Ureter (tissue), 1 donor: ENCODE data around the gene GPRIN1. TPM values are rescaled to one million over a fixed set of nuclear protein-coding genes. Genes with fewer than 3 reads are reported as not detected.
"Not testable (repeated sequence)": the region's sequence is repeated elsewhere in the genome, so short reads cannot be mapped to it uniquely, and the experiment has no call there.

Source experiments
- DNase-seq: peaks from one replicate; pipeline ENCODE4 v3.0.0-alpha.2; 2020; ENCODE audit warnings: low spot score
- total RNA-seq: library from RNA; stranded (reverse); gene quantifications from one replicate; pipeline ENCODE4 v1.2.4, GENCODE V29; 2023
- donor health status: DM: yes; HTN: yes; CAD: no.

GPRIN1 gene
- total RNA-seq, 1 donor from 2014 or later: 0.13 TPM

GRCh38 chr5:176574297-176574591 lies 35.7 kb downstream of the GPRIN1 start:
- no peak for DNase-seq

- DNase-seq: peak; percentile 63
Observed at GRCh38 chr5:176573564-176574296, 36.2 kb downstream of the GPRIN1 start.

GRCh38 chr5:176570044-176570443 lies 39.9 kb downstream of the GPRIN1 start:
- DNase-seq: no peak

GRCh38 chr5:176568657-176569056 lies 41.3 kb downstream of the GPRIN1 start:
- no peak for DNase-seq

DNA sequence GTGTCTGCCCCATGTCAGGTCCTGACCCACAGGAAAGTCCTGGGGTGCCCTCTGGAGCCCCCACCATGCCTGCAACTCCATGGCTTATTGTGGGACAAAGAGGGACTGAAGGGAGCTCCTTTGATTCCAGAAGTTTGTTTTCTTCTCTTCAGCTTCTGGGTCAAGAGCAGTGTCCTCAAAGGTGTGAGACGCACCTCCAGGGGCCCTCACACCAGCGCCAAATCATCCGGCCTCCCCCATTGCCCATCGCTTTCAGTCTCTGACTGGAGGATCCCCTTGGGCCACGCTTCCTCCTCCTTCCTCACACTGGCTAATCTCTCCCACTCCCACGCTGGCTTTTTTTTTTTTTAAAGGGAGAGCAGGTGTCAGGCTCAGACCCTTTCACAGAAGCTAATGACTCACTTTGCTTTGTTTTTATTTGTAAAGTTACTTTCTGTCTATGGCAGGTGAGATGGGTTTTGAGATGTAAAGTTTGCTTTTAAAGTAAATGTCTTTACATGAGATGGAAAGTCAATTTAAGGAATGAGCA lies 44.1 kb downstream of the GPRIN1 start:
- DNase-seq: no peak

- no peak for DNase-seq
Observed at GRCh38 chr5:176564002-176564401, 46.0 kb downstream of the GPRIN1 start.

GRCh38 chr5:176562189-176562588 lies 47.8 kb downstream of the GPRIN1 start:
- DNase-seq: no peak

GRCh38 chr5:176561259-176561658 lies 48.7 kb downstream of the GPRIN1 start:
- no peak for DNase-seq

DNA sequence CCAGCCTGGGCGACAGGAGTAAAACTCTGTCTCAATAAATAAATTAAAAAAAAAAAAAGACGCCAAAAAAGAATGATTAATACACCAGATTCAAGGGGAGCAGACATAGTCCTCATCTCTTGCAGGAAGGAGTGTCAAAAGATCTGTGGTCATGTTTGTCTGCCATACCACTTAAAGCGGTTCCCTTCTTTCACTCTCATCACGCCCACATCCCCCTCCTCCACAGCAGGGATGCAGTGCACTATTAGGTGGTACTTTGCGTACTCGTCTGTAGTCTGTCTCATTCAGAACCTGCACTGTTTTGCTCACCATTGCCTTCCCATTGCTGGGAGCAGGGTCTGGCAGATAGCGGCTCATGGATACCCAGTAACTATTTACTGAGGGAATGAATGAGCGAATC lies 49.6 kb downstream of the GPRIN1 start:
- DNase-seq: no peak

DNA sequence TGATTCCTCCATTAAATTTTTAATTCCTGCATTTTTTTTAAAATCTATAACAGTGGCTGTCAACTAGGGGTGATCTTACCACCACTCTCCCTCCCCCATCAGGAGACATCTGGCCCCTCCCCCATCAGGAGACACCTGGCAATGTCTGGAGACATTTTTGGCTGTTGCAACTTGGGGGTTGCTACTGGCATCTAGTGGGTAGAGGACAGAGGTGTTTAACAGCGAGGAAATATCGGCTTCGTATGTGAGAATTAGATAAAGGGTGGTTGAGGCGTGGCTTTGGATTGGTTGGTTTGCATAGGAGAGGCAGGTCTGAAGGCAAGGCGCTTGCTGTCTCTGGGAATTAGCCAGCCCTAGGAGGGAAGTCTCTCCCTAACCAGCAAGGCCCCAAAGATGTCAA lies 50.3 kb downstream of the GPRIN1 start:
- no peak for DNase-seq

GRCh38 chr5:176557846-176558245 lies 52.1 kb downstream of the GPRIN1 start:
- no peak for DNase-seq

DNA sequence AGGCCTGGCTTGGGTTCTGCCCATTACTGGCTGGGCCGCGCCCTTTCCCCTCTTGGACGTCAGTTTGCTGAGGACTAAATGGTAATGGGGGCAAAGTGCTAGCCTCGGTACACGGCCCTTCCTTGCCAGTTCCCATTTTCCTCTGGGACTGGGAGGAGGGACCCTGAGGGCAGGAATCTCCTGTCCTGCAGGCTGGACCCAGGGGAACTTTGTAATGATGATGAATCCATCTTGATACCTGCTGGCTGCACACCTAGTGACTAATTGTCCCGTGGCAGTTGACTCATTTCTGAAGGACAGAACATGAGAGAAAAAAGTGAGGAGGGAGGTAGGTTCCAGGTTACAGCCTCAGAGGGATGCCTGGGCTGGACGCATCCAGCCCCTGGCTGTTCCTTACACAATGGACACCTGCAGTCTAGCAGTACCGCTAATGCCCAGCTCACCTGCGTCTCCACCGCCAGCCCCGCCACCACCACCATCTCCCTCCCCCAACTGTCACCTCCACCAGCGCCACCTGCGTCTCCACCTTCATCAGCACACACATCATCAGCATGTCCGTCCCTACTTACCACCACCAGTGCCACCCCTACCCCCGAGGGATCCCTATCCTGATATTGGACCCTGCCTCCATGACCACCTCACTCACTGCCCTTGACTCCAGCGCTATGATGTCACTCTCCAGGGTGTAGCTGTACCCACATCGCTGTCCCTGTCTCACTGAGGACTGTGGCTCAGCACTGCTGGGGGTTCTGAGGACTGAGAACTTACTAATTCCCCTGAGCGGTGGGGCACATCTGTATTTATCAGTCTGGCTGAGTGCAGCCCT lies 56.5 kb downstream of the GPRIN1 start:
- DNase-seq: no peak

DNA sequence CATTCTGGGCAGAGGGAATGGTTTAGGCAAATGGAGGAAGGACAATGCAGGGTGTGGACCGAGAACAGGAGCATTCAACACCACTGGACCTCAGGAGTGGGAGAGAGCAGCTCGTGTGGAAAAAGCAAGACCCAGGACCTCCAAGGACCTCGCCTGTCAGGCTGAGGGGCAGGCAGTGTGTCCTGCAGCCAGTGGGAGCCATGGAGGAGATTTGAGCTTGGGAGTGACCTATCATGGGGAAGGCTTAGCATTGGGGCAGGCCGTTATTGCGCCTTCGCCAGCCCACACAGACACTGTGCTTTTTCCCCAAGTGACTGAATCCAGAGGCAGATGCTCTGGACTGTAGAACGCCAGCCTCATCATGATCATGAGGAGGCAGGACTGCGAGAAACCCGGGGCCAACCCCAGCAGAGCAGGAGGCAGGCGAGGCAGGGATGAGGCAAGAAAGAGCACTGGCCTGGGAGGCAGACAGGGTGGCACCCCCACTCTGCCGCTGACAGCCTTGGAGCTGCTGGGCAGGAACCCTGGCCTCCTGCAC lies 57.6 kb downstream of the GPRIN1 start:
- no peak for DNase-seq

DNA sequence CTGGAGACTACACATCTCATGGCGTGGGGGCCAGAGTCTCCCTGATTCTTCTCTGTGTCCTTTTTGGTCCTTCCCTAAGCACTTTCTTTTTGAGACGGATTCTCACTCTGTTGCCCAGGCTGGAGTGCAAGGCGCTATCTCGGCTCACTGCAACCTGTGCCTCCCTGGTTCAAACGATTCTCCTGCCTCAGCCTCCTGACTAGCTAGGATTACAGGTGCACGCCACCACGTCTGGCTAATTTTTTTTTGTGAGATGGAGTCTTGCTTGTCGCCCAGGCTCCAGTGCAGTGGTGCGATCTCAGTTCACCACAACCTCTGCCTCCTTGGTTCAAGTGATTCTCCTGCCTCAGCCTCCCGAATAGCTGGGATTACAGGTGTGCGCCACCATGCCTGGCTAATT lies 59.0 kb downstream of the GPRIN1 start:
- not testable (repeated sequence) for DNase-seq

DNA sequence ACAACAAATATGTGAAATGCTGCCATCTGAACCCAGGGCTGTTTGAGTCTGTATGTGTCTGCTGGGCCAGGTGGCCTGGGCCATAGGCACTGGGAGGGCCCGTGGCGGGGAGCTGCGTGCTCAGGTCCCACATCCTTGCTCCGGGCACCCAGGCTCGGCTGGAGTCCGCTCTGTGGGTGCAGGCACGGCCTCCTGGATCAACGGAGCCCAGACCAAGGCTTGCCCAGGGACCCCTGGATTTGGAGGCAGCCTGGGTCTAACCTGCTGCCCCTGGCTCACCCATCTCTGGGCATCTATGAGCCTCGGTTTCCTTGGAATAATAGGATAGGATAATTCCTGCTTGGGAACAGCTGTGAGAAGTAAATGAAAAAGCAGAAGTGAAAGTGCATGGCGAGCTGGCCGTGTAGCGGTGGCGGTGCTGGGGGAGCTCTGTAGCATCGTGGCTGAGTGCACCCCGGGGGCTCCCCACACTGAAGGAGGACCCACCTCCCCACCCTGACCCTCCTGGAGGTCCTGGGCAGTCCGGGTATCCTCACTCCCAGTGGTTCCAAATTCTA lies 59.6 kb downstream of the GPRIN1 start:
- no peak for DNase-seq

GRCh38 chr5:176549871-176550270 lies 60.1 kb downstream of the GPRIN1 start:
- no peak for DNase-seq

DNA sequence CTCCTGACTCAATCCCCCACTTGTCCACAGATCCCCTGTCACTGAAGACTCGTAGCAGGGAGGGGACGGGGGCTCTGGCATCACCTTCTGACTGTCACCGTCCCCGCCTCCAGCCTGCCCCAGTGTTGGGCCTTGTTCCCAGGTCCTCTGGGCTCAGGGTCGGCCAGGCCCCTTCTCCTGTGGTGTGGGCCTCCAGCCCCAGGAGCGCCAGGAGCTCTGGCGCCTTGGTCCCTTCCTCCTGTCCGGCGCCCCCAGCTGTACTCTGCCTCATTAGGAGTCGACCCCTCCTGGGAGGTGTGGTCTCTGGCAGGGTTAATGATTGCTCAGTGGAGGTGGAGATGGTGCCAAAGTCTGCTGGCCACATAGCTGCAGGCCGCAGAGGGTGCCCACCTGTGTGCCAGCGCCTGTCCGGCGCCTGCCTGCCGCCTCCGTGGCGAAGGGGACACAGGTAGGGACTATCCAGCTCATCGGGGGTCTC lies 61.0 kb downstream of the GPRIN1 start, which contains the start of gene CDHR2:
TSS of gene CDHR2 (plus strand) at position 376 of the 478 bp plus-strand sequence. CDS start 16,011 bp downstream, outside the sequence.
- no peak for DNase-seq

GRCh38 chr5:176547802-176548201 lies 62.2 kb downstream of the GPRIN1 start:
- DNase-seq: no peak
